HG02852 (cell line): ENCODE data around the gene HTRA3.

Experiments used
- ATAC-seq: cut with Tn5 transposase; IDR thresholded peaks from one replicate; pipeline ENCODE4 v1.9.1; 2021; ENCODE audit warnings: mild to moderate bottlenecking, moderate library complexity; ENCODE audit not compliant: unreplicated experiment

HTRA3 gene

DNA sequence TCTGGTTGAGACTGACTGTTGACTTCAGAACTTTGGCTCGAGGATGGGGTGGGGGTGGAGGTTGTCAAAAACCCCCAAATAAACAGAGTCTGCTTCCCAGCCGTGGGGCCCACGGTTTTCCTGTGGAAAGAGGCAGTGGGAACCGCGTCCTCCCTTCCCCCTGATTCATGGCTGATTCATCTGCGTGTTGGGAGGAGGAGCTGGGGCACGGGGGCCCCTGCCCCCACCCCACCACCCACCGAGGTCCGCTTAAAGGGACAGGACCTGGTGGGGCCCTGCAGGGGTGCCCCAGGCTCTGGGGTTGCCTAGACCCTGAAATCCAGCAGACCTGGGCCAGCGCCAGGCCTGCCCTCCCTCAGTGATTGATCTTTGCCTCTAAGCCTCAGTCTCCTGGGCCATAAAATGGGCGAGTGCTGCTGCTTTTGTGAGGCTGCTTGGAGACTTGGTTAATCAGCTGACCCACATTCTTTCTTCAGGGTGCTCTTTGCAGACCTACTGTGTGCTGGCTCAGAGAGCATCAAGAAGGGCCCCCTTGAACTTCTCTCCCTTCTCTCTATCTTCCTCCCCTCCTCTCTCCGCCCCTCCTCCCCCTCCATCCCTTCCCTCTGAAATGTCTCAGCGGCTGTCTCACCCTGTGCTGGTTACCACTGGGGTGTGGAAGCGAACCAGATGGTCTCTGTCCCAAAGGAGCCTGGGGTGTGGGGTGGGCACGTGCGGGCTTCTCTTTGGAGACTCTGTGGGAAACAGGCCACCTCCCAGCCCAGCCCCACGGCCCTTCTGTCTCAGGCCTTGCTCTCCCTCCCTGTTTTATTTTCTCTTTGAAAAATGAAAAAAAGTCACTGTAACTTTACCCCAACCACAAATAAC lies 9.1 kb downstream of the HTRA3 start:
- ATAC-seq = no peak

- no peak for ATAC-seq
These were observed 10.0 kb downstream of the HTRA3 start for GRCh38 chr4:8279321-8280157.

DNA sequence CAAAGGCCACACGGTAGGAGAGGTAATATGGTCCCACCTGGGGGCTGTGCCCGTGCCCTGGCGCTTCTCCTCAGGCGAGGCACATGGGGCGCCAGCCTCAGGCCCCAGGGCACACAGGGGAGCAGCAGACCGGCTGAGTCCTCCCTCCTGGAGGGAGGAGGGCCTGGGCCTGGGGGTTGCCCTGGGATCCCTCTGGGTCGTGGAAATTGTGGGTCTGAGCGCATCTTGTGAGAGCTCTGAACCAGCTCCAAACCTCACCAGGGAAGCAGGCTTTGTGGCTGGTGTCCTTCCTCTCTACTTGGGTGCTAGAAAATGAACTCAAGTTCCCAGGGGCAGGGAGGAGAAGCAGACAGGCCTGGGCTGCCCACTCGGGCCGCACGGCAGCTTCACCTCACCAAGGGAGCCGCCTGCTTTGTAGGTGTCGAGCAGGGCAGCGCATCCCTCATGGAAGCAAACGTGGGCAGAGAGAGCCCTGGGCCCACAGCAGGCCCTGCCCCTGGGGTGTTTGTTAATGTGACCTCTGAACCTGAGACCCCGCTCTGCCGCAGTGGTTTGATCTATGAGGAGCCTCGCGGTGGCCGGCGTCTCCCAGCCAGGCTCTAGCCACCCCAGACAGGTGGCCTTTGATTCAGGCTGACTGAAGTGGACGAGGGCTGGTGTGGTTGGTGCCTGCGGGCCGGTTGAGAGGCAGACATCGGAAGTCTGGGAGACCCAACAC lies 10.8 kb downstream of the HTRA3 start:
- no peak for ATAC-seq

GRCh38 chr4:8280876-8281440 lies 11.4 kb downstream of the HTRA3 start:
- ATAC-seq = no peak

DNA sequence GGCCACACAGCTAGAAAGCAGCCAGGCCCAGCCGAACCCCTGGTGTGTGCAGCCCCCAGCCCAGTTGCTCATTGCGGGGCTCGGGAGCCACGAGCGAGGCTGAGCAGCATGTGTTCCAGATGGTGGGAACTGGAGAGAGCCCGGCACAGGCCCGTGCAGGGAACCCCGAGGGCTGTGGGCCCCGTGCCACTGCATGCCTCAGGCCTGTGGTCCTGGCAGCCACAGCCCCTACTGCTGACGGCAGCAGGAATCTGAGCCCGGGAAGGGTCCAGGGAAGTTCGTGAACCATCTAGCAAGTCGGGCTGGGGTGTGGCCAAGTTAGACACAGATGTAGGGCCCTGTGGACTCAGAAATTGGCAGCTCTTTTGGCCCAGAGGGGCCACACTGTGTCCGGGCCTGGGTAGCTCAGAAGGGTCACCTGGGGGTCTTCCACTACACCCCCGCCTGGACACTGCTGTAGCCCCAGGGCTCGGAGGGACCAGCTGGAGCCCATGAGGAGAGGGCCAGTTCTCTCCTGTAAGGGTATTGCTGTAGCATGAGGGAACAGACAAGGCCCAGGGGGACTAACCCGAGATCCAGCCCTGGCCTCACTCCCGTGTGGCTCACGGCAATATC lies 12.1 kb downstream of the HTRA3 start:
- ATAC-seq = no peak

DNA sequence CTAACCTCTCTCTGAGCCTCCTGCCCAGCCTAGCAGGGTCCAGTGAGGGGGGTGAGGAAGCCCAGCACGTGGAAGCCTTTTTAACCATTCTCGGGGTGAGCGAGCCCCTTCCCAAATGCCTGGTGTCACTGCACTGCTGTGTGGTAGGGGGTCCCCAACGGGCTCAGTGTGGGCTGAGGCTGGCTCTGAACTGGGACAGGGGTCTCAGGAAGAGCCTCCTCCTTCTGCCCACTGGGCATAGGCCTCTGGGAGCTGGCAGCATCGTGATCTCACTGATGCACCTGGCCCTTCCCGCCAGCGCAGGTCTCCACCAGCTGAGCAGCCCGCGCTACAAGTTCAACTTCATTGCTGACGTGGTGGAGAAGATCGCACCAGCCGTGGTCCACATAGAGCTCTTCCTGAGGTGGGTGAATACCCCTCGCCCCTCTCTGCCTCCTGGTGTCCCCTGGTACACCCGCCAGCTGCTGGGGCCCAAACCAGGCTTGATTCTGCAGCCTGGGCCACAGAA lies 12.6 kb downstream of the HTRA3 start:
- no peak for ATAC-seq

GRCh38 chr4:8282742-8283141 lies 13.2 kb downstream of the HTRA3 start:
- ATAC-seq = no peak

DNA sequence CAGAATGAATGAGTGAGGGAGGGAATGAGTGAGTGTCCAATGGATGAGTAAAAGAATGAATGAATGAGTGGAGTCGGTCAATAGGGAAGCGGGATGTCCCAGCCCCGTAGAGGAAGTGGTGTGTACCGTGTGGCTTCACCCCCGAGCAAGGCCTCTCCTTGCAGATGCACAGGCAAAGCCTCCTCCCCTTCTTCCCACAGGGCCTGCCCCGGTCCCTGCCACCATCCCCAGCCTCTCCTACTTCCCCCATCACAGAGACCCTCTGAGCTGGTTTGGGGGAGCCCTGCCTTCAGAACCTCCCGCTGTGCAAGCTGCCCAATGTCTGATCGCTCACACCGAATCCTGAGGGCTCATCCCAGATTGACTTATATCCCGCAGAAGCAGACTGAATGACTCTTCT lies 13.6 kb downstream of the HTRA3 start:
- no peak for ATAC-seq

DNA sequence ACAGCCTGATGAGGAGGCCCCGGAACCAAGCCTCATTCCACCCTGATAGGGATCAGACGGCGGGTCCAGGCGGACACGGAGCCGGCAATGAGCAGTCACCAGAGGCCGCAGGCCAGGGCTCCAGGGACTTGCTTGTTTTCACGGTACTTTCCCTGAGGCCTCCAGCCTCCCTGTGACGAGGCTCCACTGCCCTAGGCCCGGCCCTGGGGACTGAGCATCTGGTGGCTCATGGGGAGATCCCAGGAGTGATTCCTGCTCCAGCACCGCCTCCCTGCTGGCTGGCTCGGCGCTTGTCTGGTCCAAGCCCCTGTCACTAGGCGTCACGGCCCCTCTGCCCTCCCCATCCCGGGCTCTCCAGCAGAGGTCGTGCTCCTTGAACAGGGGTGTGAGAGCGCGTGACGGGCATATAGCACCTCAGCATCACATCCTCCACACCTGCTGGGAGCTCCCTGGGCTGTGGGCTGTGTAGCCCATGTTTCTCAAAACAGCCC lies 14.1 kb downstream of the HTRA3 start:
- ATAC-seq = no peak

GRCh38 chr4:8284391-8284790 lies 14.8 kb downstream of the HTRA3 start:
- no peak for ATAC-seq

DNA sequence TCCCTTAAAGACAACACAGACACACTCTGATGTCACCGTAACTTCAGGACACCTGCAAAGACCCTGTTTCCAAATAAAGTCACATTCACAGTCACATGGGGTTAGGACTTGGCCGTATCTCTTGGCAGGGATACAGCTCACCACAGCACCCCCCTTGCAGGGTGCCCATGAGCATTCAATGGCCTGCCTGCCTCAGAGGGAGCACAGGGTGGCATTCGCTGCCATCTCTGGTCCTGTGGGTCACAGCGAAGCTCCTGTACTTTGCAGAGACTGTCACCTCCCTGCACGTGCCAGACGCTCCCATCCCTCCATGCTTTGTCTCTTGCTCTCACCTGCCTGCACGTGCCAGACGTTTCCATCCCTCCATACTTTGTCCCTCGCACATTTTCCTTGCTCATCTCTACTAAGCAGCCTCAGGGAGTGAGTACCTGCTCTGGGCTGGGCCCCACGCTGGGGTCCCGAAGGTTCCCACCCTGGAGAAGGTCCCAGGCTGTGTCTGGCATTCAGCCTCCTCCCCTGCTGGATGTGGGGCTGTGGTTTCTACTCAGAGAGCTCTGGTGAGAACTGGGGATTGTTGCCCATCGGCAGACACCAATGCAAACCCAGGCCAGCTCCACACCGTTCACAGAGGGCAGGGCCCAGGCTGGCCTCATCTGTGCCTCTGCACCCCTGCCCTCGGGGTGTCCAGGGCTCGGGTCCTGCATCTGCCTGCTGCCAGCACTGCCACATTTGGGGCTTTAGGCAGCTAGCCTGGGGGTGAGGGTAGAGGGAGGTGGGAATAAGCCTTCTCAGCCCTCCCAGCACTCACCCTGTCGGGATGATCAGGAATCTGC lies 15.8 kb downstream of the HTRA3 start:
- ATAC-seq = no peak

GRCh38 chr4:8285976-8286718 lies 16.6 kb downstream of the HTRA3 start:
- no peak for ATAC-seq

DNA sequence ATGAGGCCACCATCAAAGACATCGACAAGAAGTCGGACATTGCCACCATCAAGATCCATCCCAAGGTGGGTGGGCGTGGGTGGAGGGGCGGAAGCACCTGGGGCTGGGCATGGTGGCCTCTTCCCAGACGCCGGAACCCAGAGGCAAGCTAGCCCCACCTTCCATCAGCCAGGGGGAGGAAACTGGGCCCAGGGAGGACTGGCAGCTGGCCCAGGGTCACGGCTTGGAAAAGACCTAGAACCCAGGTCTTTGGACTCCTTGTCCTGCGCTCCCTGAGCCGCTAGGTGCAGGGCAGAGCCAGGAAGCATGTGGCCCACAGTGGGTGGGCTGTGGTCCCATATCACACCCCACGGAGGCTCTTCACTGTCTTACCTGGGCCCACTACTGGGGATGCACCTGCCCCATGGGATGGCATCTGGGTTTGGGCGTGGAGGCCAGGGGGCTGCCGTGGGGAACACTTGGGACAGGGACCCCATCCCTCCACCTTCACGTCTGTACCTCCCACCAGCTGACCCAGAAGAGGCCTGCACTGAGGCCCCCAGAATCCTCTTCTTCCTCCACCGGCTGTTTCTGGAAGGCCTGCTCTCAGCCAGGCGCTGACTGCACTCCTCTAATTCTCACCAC lies 17.3 kb downstream of the HTRA3 start:
- ATAC-seq = no peak

DNA sequence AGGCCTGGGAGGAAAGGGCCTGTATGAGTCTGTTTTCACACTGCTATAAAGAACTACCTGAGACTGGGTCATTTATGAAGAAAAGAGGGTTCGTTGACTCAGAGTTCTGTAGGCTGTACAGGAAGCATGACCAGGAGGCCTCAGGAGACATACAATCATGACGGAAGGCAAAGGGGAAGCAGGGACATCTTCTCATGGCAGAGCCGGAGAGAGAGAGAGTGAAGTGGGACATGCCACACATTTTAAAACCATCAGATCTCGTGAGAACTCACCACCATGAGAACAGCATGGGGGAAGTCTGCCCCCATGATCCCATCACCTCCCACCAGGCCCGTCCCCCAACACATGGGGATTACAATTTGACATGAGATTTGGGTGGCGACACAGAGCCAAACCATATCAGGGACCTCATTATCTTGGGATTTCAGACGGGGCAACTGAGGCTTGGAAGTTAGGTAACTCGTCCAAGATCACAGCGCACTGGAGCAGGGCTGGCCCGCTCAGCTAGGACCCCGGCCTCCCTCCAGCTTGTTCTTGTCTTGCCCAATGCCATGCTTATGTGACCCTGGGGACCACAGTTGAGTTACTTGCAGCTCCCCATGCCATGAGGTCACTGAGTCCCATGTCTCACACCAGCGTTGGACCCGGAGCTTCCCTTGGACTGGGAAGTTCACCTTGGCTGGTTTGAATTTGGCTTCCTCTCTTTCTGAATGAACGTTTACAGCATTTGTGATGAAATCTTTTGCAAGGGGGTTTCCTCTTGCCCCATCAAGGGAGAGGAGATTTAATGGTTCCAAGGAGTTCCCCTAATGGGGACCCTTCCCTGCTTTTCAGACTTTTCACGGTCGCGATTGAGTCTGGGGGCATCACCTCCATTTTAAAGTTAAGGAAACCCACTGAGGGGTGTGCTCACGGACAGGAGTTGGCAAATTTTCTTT lies 18.1 kb downstream of the HTRA3 start:
- ATAC-seq = no peak

- no peak for ATAC-seq
These were observed 19.7 kb downstream of the HTRA3 start for GRCh38 chr4:8289151-8289750.

DNA sequence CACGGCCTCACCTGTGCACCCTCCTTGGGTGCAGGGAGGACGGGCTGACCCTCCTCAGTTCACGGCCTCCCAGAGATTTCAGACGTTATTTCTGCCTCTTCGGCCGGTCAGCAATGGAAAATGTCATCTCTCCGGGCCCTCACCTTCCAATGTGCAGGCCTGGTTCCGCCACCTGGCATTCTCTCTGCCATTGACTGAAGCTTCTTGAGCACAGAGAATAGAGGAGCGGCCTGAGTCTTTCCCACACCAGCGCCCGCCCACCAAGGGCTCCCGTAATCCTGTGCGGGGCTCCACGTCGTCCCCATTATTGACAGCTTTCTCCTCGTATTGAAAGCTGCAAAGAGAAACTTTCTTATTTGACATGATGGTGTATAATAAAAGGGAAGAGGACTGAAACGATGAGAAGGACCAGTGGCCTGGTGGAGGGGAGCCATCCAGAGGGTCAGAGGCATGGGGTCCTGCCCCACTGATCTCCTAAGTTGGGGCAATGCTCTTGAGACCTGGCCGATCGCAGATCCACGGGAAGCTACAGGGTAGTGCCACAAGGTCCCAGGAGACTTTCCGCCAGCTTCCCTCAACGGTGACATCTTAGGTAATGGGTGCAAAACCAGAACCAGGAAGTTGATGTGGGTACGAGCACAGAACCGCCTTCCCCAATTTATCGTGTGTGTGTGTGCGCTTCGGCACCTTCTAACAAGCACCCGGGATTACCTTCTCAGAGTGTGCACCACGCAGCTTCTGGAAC lies 20.6 kb downstream of the HTRA3 start:
- ATAC-seq = no peak
